Immature natural killer cell (primary cell): Measurements from ENCODE around the gene JAK2. TPM values are rescaled to one million over a fixed set of nuclear protein-coding genes. Genes with fewer than 3 reads are reported as not detected.
"Not testable (repeated sequence)": the region's sequence is repeated elsewhere in the genome, so short reads cannot be mapped to it uniquely, and the experiment has no call there.

Experiments
- DNase-seq, 3 donors: peaks; one replicate each; pipeline ENCODE4 v3.0.0; 2022; ENCODE audit warnings: mixed read lengths in 1 of 3
- H3K27ac Mint-ChIP-seq, 6 donors: one replicate each; pipeline ENCODE4 v1.8.0; 2020; ENCODE audit warnings: mixed read lengths in 6 of 6, mild to moderate bottlenecking in 5 of 6, inconsistent platforms in 4 of 6, moderate library complexity in 3 of 6
- H3K27me3 Mint-ChIP-seq, 3 donors: one replicate each; pipeline ENCODE4 v1.8.0; 2020 to 2021; ENCODE audit warnings: low read depth in 3 of 3, mild to moderate bottlenecking in 3 of 3, mixed read lengths in 3 of 3, moderate library complexity in 3 of 3, inconsistent platforms in 1 of 3
- H3K36me3 Mint-ChIP-seq, 3 donors: one replicate each; pipeline ENCODE4 v1.8.0; 2020; ENCODE audit warnings: mixed read lengths in 3 of 3, inconsistent platforms in 2 of 3, mild to moderate bottlenecking in 2 of 3
- H3K4me1 Mint-ChIP-seq, 2 donors: one replicate each; pipeline ENCODE4 v1.8.0; 2020; ENCODE audit warnings: inconsistent platforms in 2 of 2, mild to moderate bottlenecking in 2 of 2, mixed read lengths in 2 of 2, moderate library complexity in 1 of 2
- H3K4me3 Mint-ChIP-seq, 5 donors: one replicate each; pipeline ENCODE4 v1.8.0; 2020; ENCODE audit warnings: mild to moderate bottlenecking in 5 of 5, mixed read lengths in 5 of 5, inconsistent platforms in 3 of 5, moderate library complexity in 3 of 5
- H3K9me3 Mint-ChIP-seq, 6 donors: one replicate each; pipeline ENCODE4 v1.8.0; 2020; ENCODE audit warnings: mild to moderate bottlenecking in 6 of 6, mixed read lengths in 6 of 6, inconsistent platforms in 4 of 6, moderate library complexity in 3 of 6
- polyA plus RNA-seq, 3 donors: library from polyadenylated mRNA; unstranded; fragments of 300-500 nt; fragmentation: Illumina TruSeq; gene quantifications; one replicate each; pipeline ENCODE4 v1.2.3, GENCODE V29; 2021

The JAK2 gene
- 10 to 100 TPM in 1 of 3 donors, 1 to 10 TPM in 2; 5.7 to 14.7 (median 6.8) TPM for polyA plus RNA-seq

DNA sequence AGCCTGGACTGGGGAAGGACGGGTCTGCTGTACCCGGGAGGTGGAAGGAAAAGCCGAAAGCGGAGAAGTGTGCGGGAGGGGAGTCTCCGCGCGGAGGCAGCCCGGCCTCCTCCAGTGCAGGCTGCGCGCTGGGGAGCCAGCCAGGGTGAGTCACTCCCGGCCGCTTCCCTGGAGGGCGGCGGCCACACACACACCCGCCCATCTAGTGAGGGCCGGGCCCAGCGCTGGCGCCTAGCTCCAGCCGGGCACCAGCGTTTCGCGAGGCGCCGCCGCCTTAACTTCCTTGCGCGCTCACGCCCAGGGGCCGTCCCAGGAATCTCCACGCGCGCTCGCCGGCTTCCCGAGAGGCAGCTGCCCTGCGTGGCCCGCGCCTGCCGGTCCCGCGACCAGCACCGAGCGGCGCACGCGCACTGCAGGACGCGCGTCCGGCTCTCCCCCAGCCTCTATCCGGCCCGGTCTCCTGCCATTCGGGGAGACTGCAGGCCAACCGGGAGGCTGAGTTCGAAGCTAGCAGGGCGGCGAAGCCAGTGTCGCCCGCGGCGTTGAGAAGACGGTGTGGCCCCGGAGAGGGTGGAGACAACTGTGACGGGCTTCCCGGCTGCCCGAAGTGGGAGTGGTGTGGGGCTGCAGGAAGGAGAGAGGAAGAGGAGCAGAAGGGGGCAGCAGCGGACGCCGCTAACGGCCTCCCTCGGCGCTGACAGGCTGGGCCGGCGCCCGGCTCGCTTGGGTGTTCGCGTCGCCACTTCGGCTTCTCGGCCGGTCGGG, at the start of gene JAK2:
Gene JAK2, plus strand, starts transcription at position 652 of the 765 bp plus-strand sequence. CDS start 36,716 bp downstream, outside the sequence.
- Mint-ChIP-seq H3K27me3 (peaks cover 0 to 2% (median 0%) of the 10 kb centered on the region in 3 donors), H3K27ac (peak within 1 kb of the TSS; percentile 81 to 97 (median 94)), H3K4me3 (peak within 1 kb of the TSS; percentile 90 to 97 (median 93)), H3K36me3 (no peaks in the 10 kb centered on the region), H3K4me1 (peaks cover 18 to 31% of the 10 kb centered on the region in 2 donors), H3K9me3 (no peaks in the 10 kb centered on the region)
- peak; percentile 87 to 90 (median 88) for DNase-seq

DNA sequence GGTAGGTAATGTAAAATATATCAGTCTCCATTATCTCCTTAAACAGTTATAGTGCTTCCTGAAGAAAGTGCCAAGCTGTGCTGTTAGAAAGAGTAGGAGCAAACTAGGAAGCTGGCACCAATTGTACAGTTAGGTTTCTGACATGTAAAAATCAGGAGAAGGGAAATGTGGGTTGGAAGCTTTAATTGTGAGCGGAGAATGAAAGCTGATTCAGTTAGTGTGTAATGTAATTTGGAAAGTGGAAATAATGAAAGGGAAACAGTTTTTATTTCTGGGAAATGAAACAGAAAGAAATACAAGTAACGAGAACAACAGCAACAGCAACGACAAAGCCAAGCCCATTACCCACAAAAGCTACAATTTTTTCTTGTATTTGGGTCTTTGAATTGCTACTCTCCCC, 48.8 kb upstream of the JAK2 start:
- DNase-seq = peak; percentile 4 to 27 (median 12)
- peak overlapping the region; percentile 44 to 77 (median 68) for H3K4me3 Mint-ChIP-seq
- H3K4me1 Mint-ChIP-seq = peaks cover 39 to 53% of the 10 kb centered on the region in 2 donors
- H3K9me3 Mint-ChIP-seq = no peaks in the 10 kb centered on the region
- peaks cover 0 to 2% (median 2%) of the 10 kb centered on the region in 3 donors for H3K27me3 Mint-ChIP-seq
- no peaks in the 10 kb centered on the region for H3K36me3 Mint-ChIP-seq
- peak overlapping the region; percentile 15 to 88 (median 68) for H3K27ac Mint-ChIP-seq

DNA sequence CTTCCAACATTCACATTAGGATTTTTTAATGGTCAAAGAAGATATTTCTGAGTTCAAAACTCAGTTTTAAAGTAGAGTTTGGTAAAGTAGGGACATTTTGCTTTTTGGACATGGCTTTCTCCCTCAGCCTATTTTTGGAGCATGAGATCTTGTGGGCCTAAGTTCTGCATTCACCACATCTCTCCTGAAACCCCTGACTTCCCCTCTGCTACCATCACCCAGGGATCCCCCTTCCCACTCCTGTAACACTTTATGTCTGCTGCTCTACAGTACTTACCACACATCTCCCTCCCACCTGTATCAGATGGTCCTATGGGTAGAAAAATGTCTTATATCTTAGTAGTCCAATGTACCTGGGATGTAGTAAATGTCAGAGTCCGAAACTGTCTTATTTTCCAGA, 48.2 kb upstream of the JAK2 start:
- peaks cover 39 to 53% of the 10 kb centered on the region in 2 donors for H3K4me1 Mint-ChIP-seq
- DNase-seq = no peak
- peak overlapping the region in 5 of 6 donors; percentile 12 to 86 (median 67) for H3K27ac Mint-ChIP-seq
- no peaks in the 10 kb centered on the region for H3K9me3 Mint-ChIP-seq
- peak overlapping the region; percentile 31 to 80 (median 63) for H3K4me3 Mint-ChIP-seq
- H3K27me3 Mint-ChIP-seq = peaks cover 0 to 2% (median 2%) of the 10 kb centered on the region in 3 donors
- H3K36me3 Mint-ChIP-seq = no peaks in the 10 kb centered on the region

DNA sequence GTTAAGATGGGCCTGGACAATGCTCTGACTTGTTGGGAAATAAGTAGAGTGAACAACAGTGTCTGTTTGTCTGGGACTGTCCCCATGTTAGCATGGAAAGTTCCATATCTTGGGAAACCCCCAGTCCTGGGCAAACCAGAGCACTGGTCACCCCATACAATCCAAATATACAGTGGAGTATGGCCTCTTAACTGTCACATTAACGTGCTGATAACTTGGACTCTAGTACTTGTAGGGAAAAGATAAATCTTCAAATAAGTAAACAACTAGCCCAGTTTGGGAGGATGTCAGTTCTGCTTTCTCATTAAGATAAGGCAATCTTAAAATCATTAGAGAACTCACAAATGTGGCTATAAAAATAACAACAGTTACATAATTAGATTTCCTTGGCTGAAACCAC, 47.6 kb upstream of the JAK2 start:
- Mint-ChIP-seq H3K27ac (peak overlapping the region in 5 of 6 donors; percentile 12 to 73 (median 42)), H3K9me3 (no peaks in the 10 kb centered on the region), H3K36me3 (no peaks in the 10 kb centered on the region), H3K4me1 (peaks cover 39 to 53% of the 10 kb centered on the region in 2 donors), H3K27me3 (peaks cover 0 to 3% (median 2%) of the 10 kb centered on the region in 3 donors), H3K4me3 (peak overlapping the region in 4 of 5 donors; percentile 31 to 80 (median 64))
- no peak for DNase-seq

DNA sequence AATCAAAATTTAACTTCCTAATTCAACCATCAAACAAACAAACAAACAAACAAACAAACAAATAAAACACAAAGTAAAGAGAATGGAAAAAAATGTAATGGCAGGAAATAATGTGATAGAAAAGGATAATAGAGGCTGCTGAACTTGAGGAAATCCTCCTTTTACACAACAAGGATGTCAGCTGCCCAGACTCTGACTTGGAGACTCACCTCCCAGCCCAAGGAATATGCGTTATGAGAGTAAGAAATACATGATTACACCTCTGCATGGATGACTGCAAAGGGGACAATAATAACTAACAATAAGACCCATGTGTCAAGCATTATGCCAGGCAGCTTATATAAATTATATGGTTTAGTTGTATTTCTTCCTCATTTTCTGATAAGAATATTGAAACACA, 46.6 kb upstream of the JAK2 start:
- Mint-ChIP-seq H3K4me3 (peak overlapping the region in 4 of 5 donors; percentile 33 to 69 (median 49)), H3K36me3 (no peaks in the 10 kb centered on the region), H3K27me3 (peaks cover 0 to 4% (median 2%) of the 10 kb centered on the region in 3 donors), H3K9me3 (no peaks in the 10 kb centered on the region), H3K4me1 (peaks cover 40 to 59% of the 10 kb centered on the region in 2 donors), H3K27ac (peak overlapping the region in 5 of 6 donors; percentile 20 to 48 (median 41))
- DNase-seq = no peak

DNA sequence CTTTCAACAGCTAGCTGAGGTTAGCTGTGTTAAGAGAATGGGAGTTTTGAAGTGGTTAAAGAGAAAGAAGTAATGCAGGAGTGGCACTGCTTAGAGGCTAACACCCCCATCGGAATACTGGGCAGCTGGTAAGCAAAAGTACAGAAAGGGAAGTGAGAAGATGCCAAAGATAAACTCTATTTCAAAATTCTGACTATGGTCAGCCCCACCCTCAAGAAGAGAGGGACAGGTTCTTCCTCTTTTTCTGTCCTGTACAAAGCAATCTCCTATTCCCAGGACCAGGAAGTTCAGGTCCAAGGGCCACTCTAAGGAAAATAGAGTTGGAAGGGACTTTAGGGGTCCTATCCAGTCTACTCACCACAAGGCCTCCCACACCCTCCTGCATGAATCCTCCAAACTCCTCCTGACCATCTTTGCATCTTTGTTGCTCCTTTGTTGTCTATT, 45.9 kb upstream of the JAK2 start:
- Mint-ChIP-seq H3K27ac (peak overlapping the region in 5 of 6 donors; percentile 15 to 47 (median 31)), H3K4me3 (peak overlapping the region; percentile 1 to 64 (median 34)), H3K9me3 (no peaks in the 10 kb centered on the region), H3K27me3 (peaks cover 0 to 4% (median 2%) of the 10 kb centered on the region in 3 donors), H3K36me3 (no peaks in the 10 kb centered on the region), H3K4me1 (peaks cover 44 to 64% of the 10 kb centered on the region in 2 donors)
- DNase-seq = peak; percentile 28 to 51 (median 39)

DNA sequence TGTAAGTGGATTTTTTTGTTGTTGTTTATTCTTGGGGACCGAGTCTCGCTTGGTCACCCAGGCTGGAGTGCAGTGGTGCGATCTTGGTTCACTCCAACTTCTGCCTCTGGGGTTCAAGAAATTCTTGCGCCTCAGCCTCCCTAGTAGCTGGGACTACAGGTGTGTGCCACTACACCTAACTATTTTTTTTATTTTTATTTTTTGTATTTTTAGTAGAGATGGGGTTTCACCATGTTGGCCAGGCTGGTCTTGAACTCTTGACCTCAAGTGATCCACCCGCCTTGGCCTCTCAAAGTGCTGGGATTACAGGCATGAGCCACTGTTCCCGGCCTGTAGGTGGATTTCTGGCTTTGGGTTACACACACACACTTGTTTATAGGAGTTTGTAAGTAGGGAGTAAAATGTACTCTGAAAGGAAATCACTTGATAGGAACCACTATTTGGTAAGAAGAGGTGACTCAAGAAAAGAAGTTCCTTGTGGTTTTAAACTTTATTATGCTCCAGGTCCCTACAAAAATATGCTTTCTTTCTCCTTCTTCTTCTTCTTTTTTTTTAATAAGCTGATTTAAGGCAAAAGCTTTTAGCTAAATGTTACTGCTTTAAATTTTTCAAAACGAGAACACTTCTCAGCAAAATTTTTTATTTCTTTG, 42.9 kb upstream of the JAK2 start:
- H3K4me1 Mint-ChIP-seq = peaks cover 40 to 63% of the 10 kb centered on the region in 2 donors
- H3K27ac Mint-ChIP-seq = not testable (repeated sequence)

DNA sequence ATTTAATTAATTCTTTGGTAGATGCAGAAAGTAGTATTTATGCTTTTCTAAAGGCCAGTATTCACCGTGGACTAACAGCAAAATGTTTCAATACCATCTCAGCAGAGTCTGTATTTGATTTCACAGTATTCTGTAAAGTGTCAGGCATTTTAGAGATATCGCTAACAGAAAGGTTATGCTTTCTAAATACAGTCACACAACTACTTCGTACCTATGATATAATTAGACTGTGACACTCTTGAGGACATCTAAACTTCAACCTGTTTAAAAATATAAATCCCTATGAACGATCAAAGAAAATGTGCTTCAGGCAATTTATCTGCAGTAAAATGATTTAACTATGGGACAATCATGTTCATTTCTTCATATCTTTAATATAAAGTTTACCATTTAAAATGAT, 41.7 kb upstream of the JAK2 start:
- no peak for DNase-seq
- Mint-ChIP-seq H3K36me3 (no peaks in the 10 kb centered on the region), H3K4me1 (peaks cover 29 to 51% of the 10 kb centered on the region in 2 donors), H3K27ac (no peak overlapping the region), H3K9me3 (no peaks in the 10 kb centered on the region), H3K27me3 (peaks cover 0 to 6% (median 2%) of the 10 kb centered on the region in 3 donors), H3K4me3 (peak overlapping the region in 1 of 5 donors; percentile 18)

More for the DNA sequence above, 42.9 kb upstream of the JAK2 start:
- not testable (repeated sequence) for H3K4me3 Mint-ChIP-seq, H3K27me3 Mint-ChIP-seq, H3K9me3 Mint-ChIP-seq, DNase-seq, H3K36me3 Mint-ChIP-seq

DNA sequence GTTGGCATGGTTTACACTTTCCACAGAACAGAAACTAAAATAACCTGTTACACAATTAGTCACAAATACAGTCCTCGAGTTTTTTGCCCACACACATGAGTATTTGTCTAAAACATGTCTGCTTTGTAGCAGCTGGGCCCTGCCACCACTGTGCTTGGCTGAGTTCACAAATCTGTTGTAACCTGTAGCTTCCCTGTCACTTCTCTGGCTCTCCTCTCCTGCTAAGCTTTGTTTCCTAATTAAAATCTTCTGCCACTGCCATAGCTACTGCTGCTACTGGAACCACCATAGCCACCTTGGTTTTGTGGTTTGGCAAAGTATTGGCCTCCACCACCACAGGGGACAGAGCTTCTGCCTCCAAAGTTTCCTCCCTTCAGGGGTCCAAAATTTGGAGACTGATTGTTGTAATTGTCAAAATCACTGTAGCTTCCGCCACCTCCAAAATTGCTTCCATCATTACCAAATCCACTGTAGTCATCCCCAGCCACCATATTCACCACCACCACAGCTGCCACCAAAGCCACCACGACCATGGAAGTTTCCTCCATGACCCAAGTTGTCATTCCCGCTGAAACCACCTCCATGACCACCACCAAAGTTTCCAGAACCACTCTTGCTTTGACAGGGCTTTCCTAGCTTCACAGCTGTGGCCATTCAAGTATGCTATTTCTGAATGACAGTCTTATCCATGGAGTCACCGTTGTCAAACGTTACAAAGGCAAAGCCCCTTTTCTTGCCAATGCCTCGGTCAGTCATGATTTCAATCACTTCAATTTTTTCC, 40.5 kb upstream of the JAK2 start:
- peak overlapping the region in 4 of 5 donors; percentile 14 to 62 (median 26) for H3K4me3 Mint-ChIP-seq
- H3K27me3 Mint-ChIP-seq, H3K36me3 Mint-ChIP-seq, H3K9me3 Mint-ChIP-seq: not testable (repeated sequence)
- H3K27ac Mint-ChIP-seq = peak overlapping the region; percentile 26 to 88 (median 58)
- peak; percentile 11 to 38 (median 23) for DNase-seq
- H3K4me1 Mint-ChIP-seq = peaks cover 16 to 38% of the 10 kb centered on the region in 2 donors

DNA sequence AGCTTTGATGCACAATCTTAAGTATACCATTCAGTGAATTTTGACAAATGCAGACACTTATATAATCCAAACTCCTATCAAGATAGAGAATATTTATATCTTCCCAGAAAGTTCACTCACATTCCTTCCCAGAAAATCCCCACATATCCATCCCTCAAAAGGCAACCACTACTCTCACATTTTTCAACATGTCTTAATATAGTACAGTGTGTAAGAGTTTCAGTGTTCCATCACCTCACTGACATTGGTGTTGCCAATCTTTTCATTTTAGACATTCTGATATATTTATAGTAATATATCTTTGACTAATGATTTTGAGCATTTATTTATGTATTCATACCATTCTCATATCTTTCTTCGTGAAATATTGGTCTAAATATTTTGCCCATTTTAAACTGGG, 38.1 kb upstream of the JAK2 start:
- H3K9me3 Mint-ChIP-seq = no peaks in the 10 kb centered on the region
- no peaks in the 10 kb centered on the region for H3K36me3 Mint-ChIP-seq
- no peak for DNase-seq
- no peak overlapping the region for H3K27ac Mint-ChIP-seq
- H3K4me1 Mint-ChIP-seq = peaks cover 15 to 29% of the 10 kb centered on the region in 2 donors
- H3K27me3 Mint-ChIP-seq = peaks cover 0 to 5% (median 4%) of the 10 kb centered on the region in 3 donors
- no peak overlapping the region for H3K4me3 Mint-ChIP-seq

DNA sequence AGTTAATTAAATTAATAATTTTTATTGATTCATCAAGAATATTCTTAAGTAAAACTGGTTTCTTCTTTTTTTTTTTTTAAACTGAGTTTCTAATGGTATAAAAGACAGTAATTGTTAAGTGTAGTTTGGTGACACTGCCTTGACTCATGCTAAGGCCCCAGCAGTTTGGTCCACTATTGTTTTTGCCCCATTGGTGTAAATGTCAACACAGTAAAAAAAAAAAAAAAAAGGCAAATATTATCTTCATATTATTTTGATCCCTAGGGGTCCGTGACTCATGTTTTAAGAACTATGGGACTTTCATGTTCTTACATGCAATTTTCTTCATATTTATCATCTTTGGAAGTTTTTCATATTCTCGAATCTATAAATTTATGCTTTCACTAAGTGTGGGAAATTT, 29.2 kb upstream of the JAK2 start:
- H3K9me3 Mint-ChIP-seq = no peaks in the 10 kb centered on the region
- H3K27ac Mint-ChIP-seq = no peak overlapping the region
- H3K4me3 Mint-ChIP-seq = no peak overlapping the region
- no peak for DNase-seq
- peaks cover 0 to 6% (median 3%) of the 10 kb centered on the region in 3 donors for H3K27me3 Mint-ChIP-seq
- no peaks in the 10 kb centered on the region for H3K4me1 Mint-ChIP-seq
- H3K36me3 Mint-ChIP-seq = no peaks in the 10 kb centered on the region

DNA sequence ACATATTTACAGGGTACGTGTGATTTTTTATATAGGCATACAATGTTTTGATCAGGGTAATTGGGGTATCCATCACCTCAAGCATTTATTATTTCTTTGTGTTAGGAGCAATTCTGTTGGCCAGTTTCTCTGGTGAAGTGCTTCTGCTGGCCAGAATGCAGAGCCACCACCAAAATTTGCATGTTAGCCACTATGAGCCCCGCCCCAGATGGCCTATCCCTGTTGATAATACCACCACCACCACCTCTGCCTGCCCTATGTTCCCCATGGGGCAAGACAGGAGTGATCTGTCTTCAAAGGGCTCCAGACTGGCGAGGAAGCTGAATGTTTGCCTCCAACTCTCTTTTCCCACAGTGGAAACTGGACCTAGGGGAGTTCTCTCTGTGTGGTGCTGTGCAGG, 26.0 kb upstream of the JAK2 start:
- Mint-ChIP-seq H3K27ac (no peak overlapping the region), H3K4me1 (no peaks in the 10 kb centered on the region), H3K27me3 (peaks cover 0 to 4% (median 0%) of the 10 kb centered on the region in 3 donors), H3K4me3 (no peak overlapping the region), H3K9me3 (peaks cover 0 to 3% (median 1%) of the 10 kb centered on the region in 6 donors), H3K36me3 (peaks cover 0 to 4% (median 0%) of the 10 kb centered on the region in 3 donors)
- DNase-seq = no peak

DNA sequence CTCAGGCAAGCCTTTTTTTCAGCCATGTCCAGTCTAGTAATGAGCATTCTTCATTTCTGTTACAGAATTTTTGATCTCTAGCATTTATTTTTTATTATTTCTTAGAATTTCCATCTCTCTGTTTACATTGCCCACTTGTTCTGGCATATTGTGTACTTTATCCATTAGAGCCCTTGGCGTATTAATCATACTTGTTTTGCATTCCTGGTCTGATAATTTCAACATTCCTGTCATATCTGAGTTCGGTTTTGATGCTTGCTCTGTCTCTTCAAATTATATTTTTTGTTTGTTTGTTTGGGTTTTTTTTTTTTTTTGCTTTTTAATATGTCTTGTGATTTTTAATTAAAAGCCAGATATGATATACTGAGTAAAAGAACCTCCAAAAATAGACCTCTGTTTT, 23.0 kb upstream of the JAK2 start:
- Mint-ChIP-seq H3K36me3 (peaks cover 0 to 10% (median 0%) of the 10 kb centered on the region in 3 donors), H3K4me1 (peaks cover 0 to 6% of the 10 kb centered on the region in 2 donors), H3K27me3 (no peaks in the 10 kb centered on the region), H3K4me3 (no peak overlapping the region), H3K27ac (no peak overlapping the region), H3K9me3 (peaks cover 0 to 7% (median 2%) of the 10 kb centered on the region in 6 donors)
- no peak for DNase-seq
